ENCODE data around the gene PDCD1.
"Not testable (repeated sequence)": the region's sequence is repeated elsewhere in the genome, so short reads cannot be mapped to it uniquely, and the experiment has no call there.

Gene PDCD1

DNA sequence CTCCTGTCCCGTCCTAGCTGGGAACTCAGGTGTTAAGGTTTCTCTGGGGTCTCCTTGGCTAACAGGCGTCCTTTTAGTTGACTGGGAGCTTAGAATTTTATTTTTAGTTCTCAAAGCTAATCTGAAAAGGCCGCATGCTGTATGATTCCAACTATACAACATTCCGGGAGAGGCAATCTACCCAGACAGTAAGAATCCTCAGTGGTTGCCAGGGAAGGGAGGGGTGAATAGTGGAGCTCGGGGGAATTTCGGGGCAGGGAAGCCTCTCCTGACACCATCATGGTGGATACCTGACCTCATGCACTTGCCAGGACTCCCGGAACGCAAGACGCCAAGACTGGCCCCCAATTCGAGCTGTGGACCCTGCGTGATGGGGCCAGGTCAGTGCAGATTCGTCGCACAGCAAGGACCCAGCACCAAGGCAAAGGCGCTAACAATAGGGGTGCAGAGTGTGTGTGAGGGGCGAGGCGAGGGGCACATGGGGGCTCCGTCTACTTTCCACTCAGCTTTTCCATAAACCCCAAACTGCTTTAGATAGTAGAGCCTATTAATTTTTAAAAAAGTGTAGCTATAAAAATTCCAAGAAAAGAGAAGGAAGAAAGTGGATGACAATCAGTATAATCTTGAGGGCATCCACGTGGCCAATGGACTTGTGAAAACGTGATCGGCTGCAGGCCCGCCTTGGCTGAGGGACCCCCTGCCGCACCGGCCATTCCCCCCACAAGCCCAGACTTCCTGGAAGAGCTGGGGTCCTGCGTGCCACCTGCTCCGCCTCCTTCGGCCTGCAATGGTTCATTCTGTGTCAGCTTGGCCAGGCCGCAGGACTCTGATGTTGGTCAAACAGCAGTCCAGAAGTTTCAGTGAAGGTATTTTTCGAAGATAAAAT lies 17.3 kb downstream of the PDCD1 start:
- FAIRE-seq = no peak
- no peak for DNase-seq (ENCODE audit: insufficient read length, low spot score)
- no peak for TF ChIP-seq POLR2A (IDR thresholded peaks at IDR 0.05; ENCODE audit: low read depth, low read length)

DNA sequence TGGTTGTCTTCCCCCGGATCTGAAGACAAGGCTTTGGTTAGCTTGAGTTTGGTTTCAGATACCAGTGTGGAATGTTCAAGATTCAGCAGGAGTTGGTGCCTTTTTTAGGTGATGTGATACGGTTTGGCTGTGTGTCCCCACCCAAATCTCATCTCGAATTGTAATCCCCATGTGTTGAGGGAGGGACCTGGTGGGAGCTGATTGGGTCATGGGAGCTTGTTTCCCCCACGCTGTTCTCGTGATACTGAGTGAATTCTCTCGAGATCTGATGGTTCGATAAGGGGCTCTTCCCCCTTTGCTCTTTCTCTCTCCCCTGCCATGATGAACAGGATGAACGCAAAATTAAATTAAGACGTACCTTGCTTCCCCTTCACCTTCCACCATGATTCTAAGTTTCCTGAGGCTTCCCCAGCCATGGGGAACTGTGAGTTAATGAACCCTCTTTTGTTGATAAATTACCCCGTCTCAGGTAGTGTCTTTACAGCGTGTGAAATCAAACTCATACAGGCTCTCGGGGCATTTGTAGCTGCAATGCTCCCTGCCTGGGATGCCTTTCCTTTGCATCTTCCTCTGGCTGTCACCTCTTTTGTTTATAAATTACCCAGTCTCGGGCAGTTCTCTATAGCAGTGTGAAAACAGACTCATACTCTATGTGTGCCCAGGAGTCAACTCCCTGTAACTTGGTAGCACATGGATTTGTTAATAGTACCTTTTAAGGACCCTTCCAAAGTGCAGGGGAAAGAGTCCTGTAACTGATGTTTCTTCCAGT lies 21.3 kb downstream of the PDCD1 start:
- FAIRE-seq = no peak
- TF ChIP-seq POLR2A (IDR thresholded peaks at IDR 0.05; ENCODE audit: low read depth, low read length) = no peak
- DNase-seq (ENCODE audit: insufficient read length, low spot score) = no peak

DNA sequence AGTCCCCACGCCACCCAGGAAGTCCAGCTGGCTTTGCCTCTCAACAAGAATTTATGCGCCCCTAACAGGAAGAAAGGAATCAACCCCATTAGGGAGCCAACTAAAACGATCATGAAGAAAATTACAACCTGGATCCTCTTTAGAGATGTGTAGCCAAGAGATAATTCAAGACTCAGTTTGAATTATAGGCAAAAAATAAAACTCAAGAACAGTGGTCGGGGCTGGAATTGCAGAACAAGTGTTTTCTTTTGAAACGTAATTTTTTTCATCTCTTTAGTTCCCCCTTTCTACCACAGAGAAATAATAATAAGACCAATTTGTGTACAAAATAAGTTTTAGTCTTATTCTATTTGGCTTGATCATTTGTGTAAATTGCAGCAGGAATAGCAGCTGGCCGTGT lies 22.4 kb downstream of the PDCD1 start:
- TF ChIP-seq POLR2A (IDR thresholded peaks at IDR 0.05; ENCODE audit: low read depth, low read length) = no peak
- FAIRE-seq = no peak
- DNase-seq (ENCODE audit: insufficient read length, low spot score) = no peak

DNA sequence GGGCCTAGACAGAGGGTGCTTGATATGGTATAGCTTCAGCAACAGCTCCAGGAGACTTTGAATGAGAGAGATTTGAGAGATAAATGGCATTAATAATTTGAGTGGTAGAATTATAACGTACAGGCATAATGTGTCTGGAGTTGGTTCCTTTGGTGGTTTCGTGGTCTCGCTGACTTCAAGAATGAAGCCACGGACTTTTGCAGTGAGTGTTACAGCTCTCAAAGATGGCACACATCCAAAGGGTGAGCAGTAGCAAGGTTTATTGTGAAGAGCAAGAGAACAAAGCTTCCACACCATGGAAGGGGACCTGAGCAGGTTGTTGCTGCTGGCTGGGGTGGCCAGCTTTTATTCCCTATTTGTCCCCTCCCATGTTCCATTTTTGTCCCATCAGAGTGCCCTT lies 23.1 kb downstream of the PDCD1 start:
- DNase-seq (ENCODE audit: insufficient read length, low spot score) (no peak), FAIRE-seq (no peak)
- no peak for TF ChIP-seq POLR2A (IDR thresholded peaks at IDR 0.05; ENCODE audit: low read depth, low read length)

DNA sequence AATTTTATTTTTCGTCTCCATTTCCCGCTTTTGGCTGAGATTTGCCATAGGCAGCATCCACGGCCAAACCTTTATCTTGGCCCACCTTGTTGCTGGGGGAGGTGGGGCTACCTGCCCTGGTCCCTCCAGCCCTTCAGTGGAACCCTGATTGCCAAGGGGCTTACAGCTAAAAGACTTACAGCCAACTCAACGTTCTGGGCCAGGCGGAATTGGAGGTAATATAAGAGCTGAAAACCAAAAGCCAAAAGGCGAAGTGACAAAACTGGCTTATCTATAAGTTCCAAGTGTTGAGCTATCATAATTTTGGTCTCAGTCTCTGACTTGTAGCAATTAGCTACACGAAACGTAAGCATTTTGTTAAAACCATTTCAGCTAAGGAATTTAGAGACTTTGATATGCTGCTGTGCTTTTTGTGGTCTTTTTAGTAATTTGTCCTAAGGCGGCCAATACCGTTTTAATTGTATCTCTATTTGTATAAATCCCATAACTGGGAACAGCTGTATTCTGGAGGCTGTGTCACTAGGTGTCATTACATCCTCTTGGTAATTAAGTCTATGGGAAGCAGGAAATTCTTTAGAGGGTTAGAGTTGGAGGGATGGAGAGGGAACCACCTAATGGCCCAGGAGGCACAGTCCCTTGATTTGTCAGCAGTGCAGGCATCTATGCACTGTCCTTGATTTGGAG lies 24.0 kb downstream of the PDCD1 start:
- no peak for DNase-seq (ENCODE audit: insufficient read length, low spot score)
- no peak for FAIRE-seq
- no peak for TF ChIP-seq POLR2A (IDR thresholded peaks at IDR 0.05; ENCODE audit: low read depth, low read length)

DNA sequence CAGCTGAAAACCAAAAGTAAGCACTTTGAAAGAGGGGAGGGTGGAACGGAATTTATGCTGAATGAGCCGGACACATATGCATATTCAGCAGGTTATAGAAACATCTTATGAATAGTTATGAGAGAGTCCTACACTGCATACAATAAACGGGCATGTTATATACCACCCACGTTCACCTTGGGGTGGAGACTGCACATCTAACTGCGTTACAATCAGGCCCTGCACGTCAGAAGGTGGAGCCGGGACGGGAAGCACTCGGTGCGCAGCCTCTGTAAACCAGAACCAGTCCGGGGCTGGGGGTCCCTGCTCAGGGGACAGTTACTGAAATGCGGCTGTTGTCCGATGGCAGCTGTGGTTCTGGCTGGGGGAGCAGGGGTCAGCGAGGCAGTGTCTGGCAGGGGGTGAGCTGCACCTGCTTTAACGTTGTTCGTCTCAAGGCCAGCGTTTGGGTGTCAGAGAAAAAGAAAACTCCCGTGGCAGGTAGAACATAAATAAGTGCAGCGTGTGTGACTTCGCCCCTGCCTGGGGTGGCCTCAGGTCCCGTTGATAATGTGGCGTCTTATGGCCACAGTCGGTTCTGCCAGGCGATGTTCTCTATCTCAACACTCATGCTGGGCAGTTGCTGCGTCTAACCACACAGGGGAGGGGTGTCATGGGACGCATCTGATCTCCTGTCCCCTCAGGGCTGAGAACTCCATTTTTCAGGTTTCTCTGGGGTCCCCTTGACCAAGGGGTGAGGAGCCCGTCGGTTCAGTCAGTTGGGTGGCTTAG lies 24.8 kb downstream of the PDCD1 start:
- FAIRE-seq; DNase-seq (ENCODE audit: insufficient read length, low spot score): not testable (repeated sequence)

DNA sequence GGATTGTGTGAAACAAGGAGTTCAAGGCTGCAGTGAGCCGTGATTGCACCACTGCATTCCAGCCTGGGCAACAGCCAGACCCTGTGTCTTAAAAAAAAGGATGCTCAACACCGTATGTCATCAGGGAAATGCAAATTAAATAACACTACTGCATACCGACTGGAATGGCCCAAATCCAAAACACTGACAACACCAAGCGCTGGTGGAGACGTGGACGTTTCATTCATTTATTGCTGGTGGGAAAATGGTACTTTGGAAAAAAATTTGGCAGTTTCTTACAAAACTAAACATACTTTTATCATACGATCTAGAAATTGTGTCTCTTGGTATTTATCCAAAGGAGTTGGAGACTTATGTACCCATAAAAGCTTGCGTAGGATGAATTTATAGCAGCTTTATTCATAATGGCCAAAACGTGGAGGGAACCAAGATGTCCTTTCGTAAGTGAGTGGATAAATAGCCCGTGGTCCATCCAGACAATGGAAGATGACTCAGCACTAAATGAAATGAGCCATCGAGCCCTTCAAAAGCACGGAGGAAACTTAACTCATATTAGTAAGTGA lies 25.5 kb downstream of the PDCD1 start:
- no peak for DNase-seq (ENCODE audit: insufficient read length, low spot score)
- FAIRE-seq = no peak
- no peak for TF ChIP-seq POLR2A (IDR thresholded peaks at IDR 0.05; ENCODE audit: low read depth, low read length)

DNA sequence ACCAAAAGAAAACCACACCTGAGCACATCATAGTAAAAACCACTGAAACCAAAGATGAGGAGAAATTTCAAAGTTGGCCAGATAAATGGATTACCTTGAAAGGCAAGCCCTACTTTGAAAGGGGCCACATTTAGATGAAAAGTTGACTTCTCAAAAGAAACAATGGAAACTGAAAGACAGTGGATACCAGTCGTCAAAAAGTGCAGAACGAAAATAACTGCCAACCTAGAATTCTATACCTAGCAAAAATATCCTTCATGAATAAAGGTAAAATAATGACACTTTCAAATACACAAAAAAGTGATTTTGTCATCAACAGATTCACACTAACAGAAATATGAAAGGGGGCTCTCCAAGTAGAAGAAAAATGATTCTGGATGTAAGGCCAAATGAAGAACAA lies 31.3 kb downstream of the PDCD1 start:
- no peak for TF ChIP-seq POLR2A (IDR thresholded peaks at IDR 0.05; ENCODE audit: low read depth, low read length)
- FAIRE-seq = no peak
- no peak for DNase-seq (ENCODE audit: insufficient read length, low spot score)

DNA sequence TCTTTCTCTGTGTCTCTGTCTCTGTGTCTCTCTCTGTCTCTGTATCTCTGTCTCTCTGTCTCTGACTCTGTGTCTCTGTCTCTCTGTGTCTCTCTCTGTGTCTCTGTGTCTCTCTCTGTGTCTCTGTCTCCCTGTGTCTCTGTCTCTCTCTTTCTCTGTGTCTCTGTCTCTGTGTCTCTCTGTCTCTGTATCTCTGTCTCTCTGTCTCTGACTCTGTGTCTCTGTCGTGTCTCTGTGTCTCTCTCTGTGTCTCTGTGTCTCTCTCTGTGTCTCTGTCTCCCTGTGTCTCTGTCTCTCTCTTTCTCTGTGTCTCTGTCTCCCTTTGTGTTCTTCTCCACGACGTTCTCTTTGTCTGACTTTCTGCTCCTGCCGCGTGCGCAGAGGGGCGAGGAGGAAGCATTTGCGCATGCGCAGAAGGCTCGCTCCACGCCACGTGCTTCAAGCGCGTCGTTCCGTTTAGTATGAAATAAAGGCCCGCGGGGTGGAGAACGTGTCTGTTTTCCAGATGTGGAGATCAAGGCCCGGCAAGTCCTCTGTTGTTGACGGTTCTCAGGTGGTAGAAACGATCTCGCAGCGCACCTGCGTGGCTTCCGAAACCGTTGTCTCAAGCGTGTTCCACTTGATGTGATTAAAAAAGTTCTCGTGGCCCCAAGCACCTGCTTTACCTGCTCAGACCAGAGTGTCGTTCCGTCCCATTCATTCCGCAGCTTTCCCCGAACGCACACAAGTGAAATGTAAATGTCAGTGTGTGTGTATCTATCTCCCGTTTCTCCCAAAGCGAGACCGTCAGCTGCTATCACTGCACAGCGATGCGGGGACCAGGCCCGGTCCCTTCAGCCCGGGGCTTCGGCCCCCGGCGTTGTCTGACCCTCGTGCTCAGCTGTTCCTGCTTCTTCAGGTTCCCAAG lies 34.9 kb downstream of the PDCD1 start:
- FAIRE-seq; DNase-seq (ENCODE audit: insufficient read length, low spot score): not testable (repeated sequence)

DNA sequence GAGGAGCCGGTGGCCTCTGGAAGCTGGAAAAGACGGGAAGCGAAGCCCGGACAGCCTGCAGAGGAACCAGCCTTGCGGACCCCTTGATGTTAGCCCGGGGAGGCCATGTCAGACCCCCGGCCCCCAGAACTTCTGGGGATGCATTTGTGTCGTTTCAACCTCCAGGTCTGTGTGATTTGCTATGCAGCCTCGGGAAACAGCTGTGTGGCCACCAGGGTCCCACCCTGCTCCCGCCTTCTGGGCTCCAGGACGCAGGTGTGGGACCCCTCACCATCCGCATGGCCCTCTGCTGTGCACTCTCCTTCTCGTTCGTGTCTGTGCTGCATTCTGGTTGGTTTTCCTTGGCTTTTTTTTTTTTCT lies 36.5 kb downstream of the PDCD1 start:
- TF ChIP-seq POLR2A (IDR thresholded peaks at IDR 0.05; ENCODE audit: low read depth, low read length) = no peak
- FAIRE-seq (no peak), DNase-seq (ENCODE audit: insufficient read length, low spot score) (no peak)

DNA sequence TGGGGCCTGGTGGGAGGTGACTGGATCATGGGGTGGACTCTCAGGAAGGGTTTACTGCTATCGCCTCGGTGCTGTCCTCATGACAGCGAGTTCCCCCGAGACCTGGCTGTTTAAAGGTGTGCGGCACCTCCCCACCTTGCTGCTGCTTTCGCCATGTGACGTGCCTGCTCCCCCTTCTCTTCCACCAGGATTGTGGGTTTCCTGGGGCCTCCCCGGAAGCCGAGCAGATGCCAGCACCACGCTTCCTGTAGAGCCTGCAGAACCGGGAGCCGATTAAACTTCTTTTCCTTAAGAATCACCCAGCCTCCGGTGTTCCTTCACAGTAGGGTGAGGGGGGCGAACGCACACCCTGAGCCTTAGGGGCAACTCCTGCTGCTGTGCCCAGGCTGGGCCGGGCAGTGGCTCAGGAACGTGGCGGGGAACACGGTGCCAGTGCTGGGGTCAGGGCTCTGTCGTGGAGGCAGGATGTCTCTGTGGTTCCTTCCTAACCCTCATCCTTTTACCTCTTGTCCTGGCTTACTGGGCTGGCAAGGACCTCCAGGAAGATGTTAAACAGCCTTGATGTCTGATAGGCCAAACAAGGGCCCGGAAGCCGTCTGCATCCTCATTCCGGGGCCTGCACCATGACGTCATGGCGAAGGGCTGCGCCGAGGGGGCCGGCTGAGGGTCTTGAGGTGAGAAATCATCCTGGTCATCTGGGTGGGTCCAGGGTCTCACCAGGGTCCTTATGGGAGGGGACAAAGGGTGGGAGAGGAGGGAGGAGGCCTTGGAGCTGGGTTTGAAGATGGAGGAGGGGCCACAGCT lies 37.0 kb downstream of the PDCD1 start:
- FAIRE-seq (no peak), DNase-seq (ENCODE audit: insufficient read length, low spot score) (no peak)
- no peak for TF ChIP-seq POLR2A (IDR thresholded peaks at IDR 0.05; ENCODE audit: low read depth, low read length)

Measured in H54 (cell line).